ENCODE results near the gene CTNNB1. TPM values are rescaled to one million over a fixed set of nuclear protein-coding genes. Genes with fewer than 3 reads are reported as not detected.
A peak's percentile ranks its signal among the peaks of the same experiment; 100 is the strongest.

Gene CTNNB1
- total and polyA plus RNA-seq, 2 of the 13 experiments (the other 11 are each of a cell fraction or from before 2014, with no cell fraction given) = 398 to 489 TPM

DNA sequence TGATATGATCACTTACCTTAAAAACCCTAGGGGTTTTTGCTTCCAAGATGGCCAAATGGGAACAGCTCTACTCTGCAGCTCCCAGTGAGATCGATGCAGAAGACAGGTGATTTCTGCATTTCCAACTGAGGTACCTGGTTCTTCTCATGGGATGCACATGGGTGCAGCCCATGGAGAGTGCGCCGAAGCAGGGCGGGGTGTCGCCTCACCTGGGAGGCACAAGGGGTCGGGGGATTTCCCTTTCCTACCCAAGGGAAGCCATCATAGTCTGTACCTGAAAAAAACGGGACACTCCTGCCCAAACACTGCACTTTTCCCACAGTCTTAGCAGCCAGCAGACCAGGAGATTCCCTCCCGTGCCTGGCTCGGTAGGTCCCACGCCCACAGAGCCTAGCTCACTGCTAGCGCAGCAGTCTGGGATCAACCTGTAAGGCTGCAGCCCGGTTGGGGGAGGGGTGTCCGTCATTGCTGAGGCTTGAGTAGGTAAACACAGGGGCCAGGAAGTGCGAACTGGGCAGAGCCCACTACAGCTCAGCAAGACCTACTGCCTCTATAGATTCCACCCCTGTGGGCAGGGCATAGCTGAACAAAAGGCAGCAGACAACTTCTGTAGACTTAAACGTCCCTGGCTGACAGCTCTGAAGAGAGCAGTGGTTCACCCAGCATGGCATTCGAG is 78.6 kb downstream of the CTNNB1 start (continued):
- peak; percentile 79 for TF ChIP-seq ELF3 (CRISPR knock-in tag; IDR thresholded peaks at IDR 0.05)
- no peak for TF ChIP-seq TCF7L2 (IDR thresholded peaks at IDR 0.05; ENCODE audit: low read depth, low read length)
- peak; percentile 52; the same call in 1 of the 2 replicates for TF ChIP-seq ZMYM2 (CRISPR knock-in tag; IDR thresholded peaks at IDR 0.05)
- TF ChIP-seq ZNF235 (CRISPR knock-in tag; IDR thresholded peaks at IDR 0.05; ENCODE audit: borderline replicate concordance) = no peak
- no peak for TF ChIP-seq SRSF4 (IDR thresholded peaks at IDR 0.05; ENCODE audit: low read depth, low read length, poor library complexity, severe bottlenecking)
- TF ChIP-seq, protein P1, sequence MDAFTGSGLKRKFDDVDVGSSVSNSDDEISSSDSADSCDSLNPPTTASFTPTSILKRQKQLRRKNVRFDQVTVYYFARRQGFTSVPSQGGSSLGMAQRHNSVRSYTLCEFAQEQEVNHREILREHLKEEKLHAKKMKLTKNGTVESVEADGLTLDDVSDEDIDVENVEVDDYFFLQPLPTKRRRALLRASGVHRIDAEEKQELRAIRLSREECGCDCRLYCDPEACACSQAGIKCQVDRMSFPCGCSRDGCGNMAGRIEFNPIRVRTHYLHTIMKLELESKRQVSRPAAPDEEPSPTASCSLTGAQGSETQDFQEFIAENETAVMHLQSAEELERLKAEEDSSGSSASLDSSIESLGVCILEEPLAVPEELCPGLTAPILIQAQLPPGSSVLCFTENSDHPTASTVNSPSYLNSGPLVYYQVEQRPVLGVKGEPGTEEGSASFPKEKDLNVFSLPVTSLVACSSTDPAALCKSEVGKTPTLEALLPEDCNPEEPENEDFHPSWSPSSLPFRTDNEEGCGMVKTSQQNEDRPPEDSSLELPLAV (CRISPR knock-in tag; conservative IDR thresholded peaks at IDR 0.05; ENCODE audit: low read depth) = no peak
- TF ChIP-seq, protein P2, sequence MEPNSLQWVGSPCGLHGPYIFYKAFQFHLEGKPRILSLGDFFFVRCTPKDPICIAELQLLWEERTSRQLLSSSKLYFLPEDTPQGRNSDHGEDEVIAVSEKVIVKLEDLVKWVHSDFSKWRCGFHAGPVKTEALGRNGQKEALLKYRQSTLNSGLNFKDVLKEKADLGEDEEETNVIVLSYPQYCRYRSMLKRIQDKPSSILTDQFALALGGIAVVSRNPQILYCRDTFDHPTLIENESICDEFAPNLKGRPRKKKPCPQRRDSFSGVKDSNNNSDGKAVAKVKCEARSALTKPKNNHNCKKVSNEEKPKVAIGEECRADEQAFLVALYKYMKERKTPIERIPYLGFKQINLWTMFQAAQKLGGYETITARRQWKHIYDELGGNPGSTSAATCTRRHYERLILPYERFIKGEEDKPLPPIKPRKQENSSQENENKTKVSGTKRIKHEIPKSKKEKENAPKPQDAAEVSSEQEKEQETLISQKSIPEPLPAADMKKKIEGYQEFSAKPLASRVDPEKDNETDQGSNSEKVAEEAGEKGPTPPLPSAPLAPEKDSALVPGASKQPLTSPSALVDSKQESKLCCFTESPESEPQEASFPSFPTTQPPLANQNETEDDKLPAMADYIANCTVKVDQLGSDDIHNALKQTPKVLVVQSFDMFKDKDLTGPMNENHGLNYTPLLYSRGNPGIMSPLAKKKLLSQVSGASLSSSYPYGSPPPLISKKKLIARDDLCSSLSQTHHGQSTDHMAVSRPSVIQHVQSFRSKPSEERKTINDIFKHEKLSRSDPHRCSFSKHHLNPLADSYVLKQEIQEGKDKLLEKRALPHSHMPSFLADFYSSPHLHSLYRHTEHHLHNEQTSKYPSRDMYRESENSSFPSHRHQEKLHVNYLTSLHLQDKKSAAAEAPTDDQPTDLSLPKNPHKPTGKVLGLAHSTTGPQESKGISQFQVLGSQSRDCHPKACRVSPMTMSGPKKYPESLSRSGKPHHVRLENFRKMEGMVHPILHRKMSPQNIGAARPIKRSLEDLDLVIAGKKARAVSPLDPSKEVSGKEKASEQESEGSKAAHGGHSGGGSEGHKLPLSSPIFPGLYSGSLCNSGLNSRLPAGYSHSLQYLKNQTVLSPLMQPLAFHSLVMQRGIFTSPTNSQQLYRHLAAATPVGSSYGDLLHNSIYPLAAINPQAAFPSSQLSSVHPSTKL (CRISPR knock-in tag; IDR thresholded peaks at IDR 0.05) = peak; percentile 79
- no peak for TF ChIP-seq TEAD2 (CRISPR knock-in tag; IDR thresholded peaks at IDR 0.05)
- TF ChIP-seq, protein P3, sequence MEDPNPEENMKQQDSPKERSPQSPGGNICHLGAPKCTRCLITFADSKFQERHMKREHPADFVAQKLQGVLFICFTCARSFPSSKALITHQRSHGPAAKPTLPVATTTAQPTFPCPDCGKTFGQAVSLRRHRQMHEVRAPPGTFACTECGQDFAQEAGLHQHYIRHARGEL (CRISPR knock-in tag; IDR thresholded peaks at IDR 0.05) = no peak
- TF ChIP-seq, protein P4, sequence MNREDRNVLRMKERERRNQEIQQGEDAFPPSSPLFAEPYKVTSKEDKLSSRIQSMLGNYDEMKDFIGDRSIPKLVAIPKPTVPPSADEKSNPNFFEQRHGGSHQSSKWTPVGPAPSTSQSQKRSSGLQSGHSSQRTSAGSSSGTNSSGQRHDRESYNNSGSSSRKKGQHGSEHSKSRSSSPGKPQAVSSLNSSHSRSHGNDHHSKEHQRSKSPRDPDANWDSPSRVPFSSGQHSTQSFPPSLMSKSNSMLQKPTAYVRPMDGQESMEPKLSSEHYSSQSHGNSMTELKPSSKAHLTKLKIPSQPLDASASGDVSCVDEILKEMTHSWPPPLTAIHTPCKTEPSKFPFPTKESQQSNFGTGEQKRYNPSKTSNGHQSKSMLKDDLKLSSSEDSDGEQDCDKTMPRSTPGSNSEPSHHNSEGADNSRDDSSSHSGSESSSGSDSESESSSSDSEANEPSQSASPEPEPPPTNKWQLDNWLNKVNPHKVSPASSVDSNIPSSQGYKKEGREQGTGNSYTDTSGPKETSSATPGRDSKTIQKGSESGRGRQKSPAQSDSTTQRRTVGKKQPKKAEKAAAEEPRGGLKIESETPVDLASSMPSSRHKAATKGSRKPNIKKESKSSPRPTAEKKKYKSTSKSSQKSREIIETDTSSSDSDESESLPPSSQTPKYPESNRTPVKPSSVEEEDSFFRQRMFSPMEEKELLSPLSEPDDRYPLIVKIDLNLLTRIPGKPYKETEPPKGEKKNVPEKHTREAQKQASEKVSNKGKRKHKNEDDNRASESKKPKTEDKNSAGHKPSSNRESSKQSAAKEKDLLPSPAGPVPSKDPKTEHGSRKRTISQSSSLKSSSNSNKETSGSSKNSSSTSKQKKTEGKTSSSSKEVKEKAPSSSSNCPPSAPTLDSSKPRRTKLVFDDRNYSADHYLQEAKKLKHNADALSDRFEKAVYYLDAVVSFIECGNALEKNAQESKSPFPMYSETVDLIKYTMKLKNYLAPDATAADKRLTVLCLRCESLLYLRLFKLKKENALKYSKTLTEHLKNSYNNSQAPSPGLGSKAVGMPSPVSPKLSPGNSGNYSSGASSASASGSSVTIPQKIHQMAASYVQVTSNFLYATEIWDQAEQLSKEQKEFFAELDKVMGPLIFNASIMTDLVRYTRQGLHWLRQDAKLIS (CRISPR knock-in tag; IDR thresholded peaks at IDR 0.05) = no peak
- TF ChIP-seq NCOA2 (CRISPR knock-in tag; IDR thresholded peaks at IDR 0.05) = no peak
- TF ChIP-seq JUNB (CRISPR knock-in tag; IDR thresholded peaks at IDR 0.05; ENCODE audit: borderline replicate concordance) = no peak
- TF ChIP-seq EED (CRISPR knock-in tag; IDR thresholded peaks at IDR 0.05) = no peak
- no peak for TF ChIP-seq ZFP90 (CRISPR knock-in tag; IDR thresholded peaks at IDR 0.05; ENCODE audit: borderline replicate concordance)
- TF ChIP-seq, protein P5, sequence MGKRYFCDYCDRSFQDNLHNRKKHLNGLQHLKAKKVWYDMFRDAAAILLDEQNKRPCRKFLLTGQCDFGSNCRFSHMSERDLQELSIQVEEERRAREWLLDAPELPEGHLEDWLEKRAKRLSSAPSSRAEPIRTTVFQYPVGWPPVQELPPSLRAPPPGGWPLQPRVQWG (CRISPR knock-in tag; IDR thresholded peaks at IDR 0.05; ENCODE audit: borderline replicate concordance, low read depth) = no peak
- TF ChIP-seq ZNF7 (CRISPR knock-in tag; IDR thresholded peaks at IDR 0.05) = no peak
- TF ChIP-seq, protein P6, sequence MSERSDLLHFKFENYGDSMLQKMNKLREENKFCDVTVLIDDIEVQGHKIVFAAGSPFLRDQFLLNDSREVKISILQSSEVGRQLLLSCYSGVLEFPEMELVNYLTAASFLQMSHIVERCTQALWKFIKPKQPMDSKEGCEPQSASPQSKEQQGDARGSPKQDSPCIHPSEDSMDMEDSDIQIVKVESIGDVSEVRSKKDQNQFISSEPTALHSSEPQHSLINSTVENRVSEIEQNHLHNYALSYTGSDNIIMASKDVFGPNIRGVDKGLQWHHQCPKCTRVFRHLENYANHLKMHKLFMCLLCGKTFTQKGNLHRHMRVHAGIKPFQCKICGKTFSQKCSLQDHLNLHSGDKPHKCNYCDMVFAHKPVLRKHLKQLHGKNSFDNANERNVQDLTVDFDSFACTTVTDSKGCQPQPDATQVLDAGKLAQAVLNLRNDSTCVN (CRISPR knock-in tag; IDR thresholded peaks at IDR 0.05; ENCODE audit: borderline replicate concordance) = peak; percentile 16; the same call in 1 of the 2 replicates
- no peak for TF ChIP-seq AHR (CRISPR knock-in tag; IDR thresholded peaks at IDR 0.05)

Measured in HepG2 (cell line).